Stomach (tissue), 4 donors: ENCODE data around the gene ATXN10.

Source experiments
- CTCF ChIP-seq, 7 experiments: fragments of 450-650 bp in 4 of 7; fragments of 200-600 bp in 3 of 7; sonication (generic) in 3 of 7; IDR thresholded peaks; one replicate each; pipeline ENCODE4 v1.5.1; 2016 to 2019; ENCODE audit warnings: antibody characterized with exemption in 7 of 7, control low read depth in 2 of 7, mild to moderate bottlenecking in 1 of 7
- EP300 ChIP-seq: sonication (generic); formaldehyde crosslinking; IDR thresholded peaks from one replicate; pipeline ENCODE4 v1.6.1; 2017; ENCODE audit warnings: antibody characterized with exemption
- POLR2A ChIP-seq, 4 donors: fragments of 450-650 bp; IDR thresholded peaks; one replicate each; pipeline ENCODE4 v1.6.1; 2016; ENCODE audit warnings: antibody characterized with exemption in 4 of 4, control low read depth in 2 of 4, mild to moderate bottlenecking in 1 of 4, moderate library complexity in 1 of 4
- POLR2AphosphoS5 ChIP-seq, 3 donors: sonication (generic); formaldehyde crosslinking; IDR thresholded peaks; one replicate each; pipeline ENCODE4 v1.6.1; 2016; ENCODE audit warnings: antibody characterized with exemption in 3 of 3

GRCh38 chr22:45817745-45818423 is 146.2 kb downstream of the ATXN10 start:
- no peak for TF ChIP-seq CTCF (IDR thresholded peaks at IDR 0.05)
- no peak for TF ChIP-seq EP300
- TF ChIP-seq POLR2AphosphoS5 (IDR thresholded peaks at IDR 0.05), result no peak
- no peak for TF ChIP-seq POLR2A (IDR thresholded peaks at IDR 0.05)
